Ecto neural progenitor cell (in vitro differentiated cells): ENCODE measurements around the gene MIPOL1.

Source experiments
- DNase-seq: peaks from one replicate; pipeline ENCODE4 v3.0.0-alpha.2; 2018; ENCODE audit warnings: low spot score

MIPOL1 gene

GRCh38 chr14:37399517-37399916 lies 201.8 kb downstream of the MIPOL1 start:
- no peak for DNase-seq

GRCh38 chr14:37401093-37401492 lies 203.4 kb downstream of the MIPOL1 start:
- no peak for DNase-seq

GRCh38 chr14:37403626-37404025 lies 205.9 kb downstream of the MIPOL1 start:
- no peak for DNase-seq

DNA sequence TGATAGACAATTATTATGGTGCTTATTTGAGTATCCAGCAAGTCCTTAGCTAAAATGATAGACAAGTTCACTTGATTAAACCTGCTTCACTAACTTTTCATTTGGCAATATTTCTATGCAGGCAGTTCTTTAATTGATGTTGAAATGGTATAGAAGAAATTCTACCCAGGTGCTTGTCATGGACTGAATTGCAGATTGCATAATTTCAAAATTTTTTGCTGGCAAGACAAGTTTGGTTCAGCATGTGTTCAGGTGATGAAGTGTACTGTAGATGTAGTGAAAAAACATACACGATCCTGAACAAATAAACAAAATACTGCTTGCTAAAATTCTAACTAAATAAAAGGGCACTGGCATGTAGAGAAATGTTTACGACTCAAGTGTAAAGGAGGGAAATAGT lies 208.4 kb downstream of the MIPOL1 start:
- DNase-seq, result no peak

DNA sequence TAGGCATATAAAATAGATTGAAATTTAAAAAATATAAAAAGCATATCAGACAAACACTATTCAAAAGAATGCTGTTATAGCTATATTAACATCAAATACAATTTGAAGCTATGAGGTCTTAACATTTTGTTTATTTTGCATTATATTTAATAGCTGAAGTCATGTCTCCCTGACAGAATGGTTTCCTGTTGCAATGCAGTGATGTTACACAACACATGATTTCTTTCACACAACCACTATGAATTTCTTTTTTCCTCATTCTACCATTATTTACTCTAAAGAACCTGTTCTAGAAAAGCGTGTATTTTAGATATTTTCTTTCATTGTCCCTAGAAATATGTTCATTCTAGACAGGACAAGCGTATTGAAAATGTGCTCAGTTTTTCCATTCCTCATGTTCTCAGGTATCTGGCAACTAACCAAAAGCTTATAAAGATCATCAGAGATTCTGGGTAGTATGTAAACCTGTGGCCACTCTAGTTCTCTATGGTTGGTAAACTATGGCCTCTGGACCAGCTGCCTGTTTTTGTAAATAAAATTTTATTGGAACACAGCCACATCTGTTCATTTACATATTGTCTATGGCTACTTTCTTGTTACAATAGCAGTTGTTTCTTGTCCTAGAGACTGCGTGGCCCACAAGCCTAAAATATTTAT lies 213.5 kb downstream of the MIPOL1 start:
- DNase-seq, result no peak

DNA sequence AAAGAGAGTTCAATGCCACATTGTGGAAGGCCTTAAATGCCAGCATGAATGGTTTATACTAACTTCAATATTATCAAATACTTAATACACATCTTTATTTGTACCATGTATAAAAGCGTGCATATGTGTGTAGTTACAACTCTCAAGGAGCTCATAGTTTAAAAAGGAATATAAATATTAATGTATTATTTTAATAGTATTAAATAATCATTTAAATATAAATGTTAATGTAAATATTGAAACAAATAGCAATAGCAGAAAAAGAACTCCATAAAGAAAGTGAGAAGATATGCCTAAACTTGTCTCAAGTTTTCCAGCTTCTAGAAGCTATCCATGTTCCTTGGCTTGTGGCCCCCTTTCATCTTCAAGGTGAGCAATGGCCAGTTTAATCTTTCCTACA lies 215.3 kb downstream of the MIPOL1 start:
- no peak for DNase-seq

GRCh38 chr14:37413504-37414003 lies 215.8 kb downstream of the MIPOL1 start:
- DNase-seq, result no peak

- DNase-seq, result no peak
Observed at GRCh38 chr14:37416264-37416663, 218.5 kb downstream of the MIPOL1 start.

- no peak for DNase-seq
Observed at GRCh38 chr14:37417151-37417550, 219.4 kb downstream of the MIPOL1 start.

- DNase-seq, result no peak
Observed at GRCh38 chr14:37417833-37418232, 220.1 kb downstream of the MIPOL1 start.

DNA sequence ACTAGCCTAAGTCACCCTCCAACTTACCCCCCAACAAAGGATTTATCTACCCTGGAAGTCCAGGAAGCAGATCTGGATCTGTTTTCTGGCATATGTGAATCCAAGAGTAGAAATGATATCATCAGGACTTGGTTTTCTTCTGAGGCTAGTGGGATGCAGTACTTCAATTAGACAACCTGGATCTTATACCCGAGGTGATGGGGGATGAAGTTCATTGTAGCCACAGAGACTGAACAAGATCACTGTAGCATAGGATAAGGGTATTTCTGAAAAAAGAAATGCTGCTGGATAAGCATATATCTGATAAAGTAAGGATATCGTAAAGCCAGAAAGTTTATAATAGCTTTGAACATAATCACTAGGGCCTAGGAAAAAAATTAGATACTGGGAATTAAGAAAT lies 222.9 kb downstream of the MIPOL1 start:
- no peak for DNase-seq

DNA sequence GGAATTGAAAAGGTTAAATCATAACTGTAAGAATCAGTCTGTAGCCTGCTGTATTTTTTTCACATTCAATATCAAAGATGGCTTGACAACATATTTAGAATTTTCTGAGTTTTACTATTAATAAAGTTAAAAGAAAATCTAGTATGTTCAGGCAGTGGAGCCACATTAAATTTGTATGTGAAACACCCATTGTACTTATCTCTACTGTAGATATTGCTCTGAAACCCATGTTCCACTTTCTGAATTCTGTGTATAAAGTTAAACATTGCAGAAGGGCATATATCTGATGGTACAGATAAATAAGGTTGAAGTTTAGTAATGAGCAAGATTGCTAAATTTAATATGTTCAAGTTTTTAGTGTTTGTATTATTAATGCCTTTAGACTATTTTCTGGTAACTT lies 224.6 kb downstream of the MIPOL1 start:
- DNase-seq, result no peak

DNA sequence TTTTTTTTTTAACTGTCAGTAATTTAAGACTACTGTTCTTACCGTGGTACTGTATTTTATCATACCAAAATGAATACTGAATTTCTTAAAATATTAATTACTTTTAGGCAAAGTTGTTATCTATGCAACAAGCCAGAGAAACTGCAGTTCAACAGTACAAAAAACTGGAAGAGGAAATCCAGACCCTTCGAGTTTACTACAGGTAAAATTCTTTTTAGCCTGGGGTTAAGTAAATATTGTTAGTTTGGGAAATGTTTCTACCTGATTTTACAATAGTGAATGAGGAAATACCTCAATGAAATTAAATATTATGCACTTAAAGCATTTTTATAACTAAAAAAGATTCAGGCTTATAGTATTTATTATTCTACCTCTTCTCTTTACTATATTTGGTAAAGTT lies 225.0 kb downstream of the MIPOL1 start:
- no peak for DNase-seq

GRCh38 chr14:37428954-37429353 lies 231.2 kb downstream of the MIPOL1 start:
- no peak for DNase-seq

- no peak for DNase-seq
Observed at GRCh38 chr14:37429618-37430017, 231.9 kb downstream of the MIPOL1 start.

DNA sequence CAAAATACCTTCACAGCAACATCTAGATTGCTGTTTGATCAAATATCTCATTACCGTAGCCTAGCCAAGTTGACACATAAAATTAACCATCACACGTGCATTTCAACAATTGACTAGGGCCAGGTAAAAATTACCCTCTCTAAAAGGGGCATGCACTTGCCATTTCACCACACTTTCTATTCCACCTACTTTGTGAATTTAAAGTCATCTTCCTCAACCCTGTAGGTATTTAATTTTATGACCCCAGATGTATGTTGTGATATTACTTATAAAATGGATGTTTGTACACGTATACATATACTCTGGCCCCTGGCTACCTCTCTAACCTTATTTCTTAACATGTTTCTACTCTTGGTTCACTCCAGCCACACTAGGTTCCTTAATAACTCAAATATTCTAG lies 237.1 kb downstream of the MIPOL1 start:
- DNase-seq, result no peak

DNA sequence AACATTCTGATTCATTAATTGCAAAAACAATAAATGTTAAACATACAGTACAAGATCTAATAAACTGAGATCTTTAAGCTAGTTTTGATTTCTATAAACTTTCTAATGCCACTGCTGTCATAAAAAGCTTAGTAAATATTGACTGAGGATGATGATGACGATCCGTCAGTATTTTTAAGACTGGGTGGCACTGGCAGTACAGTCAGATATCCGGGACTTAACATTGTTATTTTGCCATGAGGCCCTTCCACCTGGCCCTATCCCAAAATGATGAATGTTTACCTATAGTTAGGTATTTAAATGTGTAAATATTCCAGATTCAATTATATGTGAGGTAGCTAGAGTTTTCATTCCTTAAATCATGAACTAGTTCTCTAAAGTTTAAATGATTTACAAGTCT lies 238.8 kb downstream of the MIPOL1 start:
- DNase-seq, result no peak

- no peak for DNase-seq
Observed at GRCh38 chr14:37437490-37437889, 239.8 kb downstream of the MIPOL1 start.

DNA sequence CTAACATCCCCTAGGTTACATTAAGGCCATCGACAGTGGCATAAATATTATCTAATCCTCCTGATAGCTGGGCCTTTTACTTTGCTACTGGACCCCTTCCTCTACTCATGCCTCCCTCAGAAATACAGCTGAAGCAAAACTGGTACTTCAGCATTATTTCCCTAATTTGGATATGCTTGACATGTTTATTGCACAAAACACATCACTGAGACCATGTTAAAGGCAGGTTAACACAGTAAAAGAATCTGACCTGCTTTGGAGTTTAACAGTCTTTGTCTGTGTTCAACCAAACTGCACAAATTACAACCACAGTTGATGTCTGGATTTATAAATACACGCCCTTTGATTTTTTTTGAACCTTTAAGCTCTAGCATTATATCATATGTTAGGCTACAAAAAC lies 240.7 kb downstream of the MIPOL1 start:
- no peak for DNase-seq

GRCh38 chr14:37443461-37443860 lies 245.7 kb downstream of the MIPOL1 start:
- no peak for DNase-seq

DNA sequence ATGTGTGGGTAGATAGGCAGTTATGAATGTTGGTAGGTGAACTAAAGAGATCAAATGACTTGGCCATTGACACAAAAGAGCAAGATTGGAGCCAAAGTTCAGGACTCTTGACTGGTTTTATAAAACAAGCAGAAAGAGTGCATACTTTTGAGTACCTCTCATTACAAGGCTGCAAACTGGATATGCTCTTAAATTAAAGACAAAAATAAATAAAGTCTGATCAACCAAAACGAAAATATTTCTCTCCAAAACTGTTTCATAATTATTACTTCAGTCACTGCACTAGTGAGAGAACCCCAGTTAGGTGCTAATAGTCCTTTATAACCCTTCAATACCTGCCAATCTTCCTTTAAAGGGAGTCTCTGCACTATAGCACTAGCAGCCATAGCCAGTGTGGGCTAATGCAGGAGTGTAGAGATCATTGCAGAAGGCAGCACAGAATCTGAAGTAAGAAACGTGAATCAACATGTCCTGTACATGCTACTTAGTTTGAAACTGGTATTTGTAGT lies 250.2 kb downstream of the MIPOL1 start:
- DNase-seq, result no peak

GRCh38 chr14:37452323-37452722 lies 254.6 kb downstream of the MIPOL1 start:
- no peak for DNase-seq

GRCh38 chr14:37453985-37454384 lies 256.2 kb downstream of the MIPOL1 start:
- no peak for DNase-seq

DNA sequence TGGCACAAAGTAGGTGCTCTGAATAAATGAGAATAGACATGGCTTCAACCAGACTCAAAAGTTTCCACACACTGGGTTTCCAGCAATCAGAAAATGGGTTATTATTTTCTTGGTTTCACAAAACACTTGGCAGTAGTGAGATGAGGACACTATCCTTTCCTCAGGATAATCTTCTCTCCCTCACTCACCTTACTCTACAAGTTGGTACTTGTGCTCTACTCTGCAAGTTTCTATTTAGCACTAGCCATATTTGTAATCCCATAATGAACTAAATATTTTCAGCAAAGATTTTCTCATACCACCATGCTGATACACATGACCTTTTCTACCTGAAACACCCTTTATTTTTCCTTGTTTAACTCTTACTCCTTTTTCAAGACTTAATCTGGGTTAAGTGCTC lies 259.6 kb downstream of the MIPOL1 start:
- DNase-seq, result no peak
